GM12892 (cell line): ENCODE data around the gene IGFBPL1.

ENCODE experiments used
- POLR2A ChIP-seq: IDR thresholded peaks from 2 replicates; pipeline ENCODE4 v1.6.1; 2011; ENCODE audit warnings: low read depth, low read length, control low read depth
- POLR2AphosphoS5 ChIP-seq: IDR thresholded peaks from 2 replicates; pipeline ENCODE4 v1.6.1; 2011; ENCODE audit warnings: low read depth, low read length, control low read depth

- TF ChIP-seq POLR2A (no peak), POLR2AphosphoS5 (no peak)
Measured at GRCh38 chr9:38417003-38417945, 7.0 kb downstream of the IGFBPL1 start.
